NCI-H226 (cell line): ENCODE measurements around the gene ZNF768.
"Not testable (repeated sequence)": the region's sequence is repeated elsewhere in the genome, so short reads cannot be mapped to it uniquely, and the experiment has no call there.

Source experiments
- DNase-seq: peaks from one replicate; pipeline ENCODE4 v3.0.0-alpha.2; 2015

Gene ZNF768

GRCh38 chr16:30532285-30533145 lies 6.1 kb upstream of the ZNF768 start:
- no peak for DNase-seq

GRCh38 chr16:30530163-30531037 lies 4.0 kb upstream of the ZNF768 start:
- DNase-seq: no peak

- no peak for DNase-seq
These were observed 2.6 kb upstream of the ZNF768 start for GRCh38 chr16:30528799-30529457.

GRCh38 chr16:30527635-30528178 lies 1.3 kb upstream of the ZNF768 start:
- DNase-seq: no peak

GRCh38 chr16:30526823-30527634 lies 663 bp upstream of the ZNF768 start:
- DNase-seq: peak; percentile 98

GRCh38 chr16:30525844-30526136 lies 576 bp downstream of the ZNF768 start:
- no peak for DNase-seq

- no peak for DNase-seq
These were observed 1.5 kb downstream of the ZNF768 start for GRCh38 chr16:30524575-30525568.

GRCh38 chr16:30523768-30524574 lies 2.4 kb downstream of the ZNF768 start:
- no peak for DNase-seq

GRCh38 chr16:30522702-30523463 lies 3.5 kb downstream of the ZNF768 start:
- not testable (repeated sequence) for DNase-seq

GRCh38 chr16:30521873-30522641 lies 4.3 kb downstream of the ZNF768 start:
- DNase-seq: no peak

- DNase-seq: no peak
These were observed 4.9 kb downstream of the ZNF768 start for GRCh38 chr16:30521476-30521872.

- DNase-seq: no peak
These were observed 7.0 kb downstream of the ZNF768 start for GRCh38 chr16:30519120-30520049.

GRCh38 chr16:30518552-30518951 lies 7.8 kb downstream of the ZNF768 start:
- DNase-seq: no peak

- DNase-seq: no peak
These were observed 11.1 kb downstream of the ZNF768 start for GRCh38 chr16:30515275-30515674.

- no peak for DNase-seq
These were observed 14.9 kb downstream of the ZNF768 start for GRCh38 chr16:30511509-30511908.

GRCh38 chr16:30510376-30510938 lies 15.9 kb downstream of the ZNF768 start:
- DNase-seq: no peak
